HG02938 (cell line): ENCODE measurements around the gene SLC12A5.

Source experiments
- ATAC-seq: cut with Tn5 transposase; IDR thresholded peaks from one replicate; pipeline ENCODE4 v1.9.1; 2021; ENCODE audit warnings: mild to moderate bottlenecking, moderate library complexity; ENCODE audit not compliant: unreplicated experiment

The SLC12A5 gene

GRCh38 chr20:46006022-46006705, 22.9 kb upstream of the SLC12A5 start:
- ATAC-seq = no peak

- ATAC-seq = no peak
These were observed 22.1 kb upstream of the SLC12A5 start for GRCh38 chr20:46006964-46007363.

DNA sequence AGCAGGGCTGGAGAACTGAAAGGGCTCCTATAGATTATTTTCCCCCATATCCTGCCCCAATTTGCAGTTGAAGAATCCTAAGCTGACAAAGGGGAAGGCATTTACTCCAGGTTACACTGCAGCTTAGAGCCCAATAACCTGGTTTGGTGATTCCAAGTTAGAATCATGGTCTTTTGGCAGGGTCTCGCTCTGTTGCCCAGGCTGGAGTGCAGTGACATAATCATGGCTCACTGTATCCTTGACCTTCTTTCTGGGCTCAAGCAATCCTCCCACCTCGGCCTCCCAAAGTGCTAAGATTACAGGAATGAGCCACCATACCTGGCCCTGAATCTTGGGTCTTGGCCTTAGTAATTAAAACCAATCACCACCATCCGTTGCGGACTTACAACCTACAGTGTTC, 21.3 kb upstream of the SLC12A5 start:
- ATAC-seq = no peak

GRCh38 chr20:46009816-46010215, 19.2 kb upstream of the SLC12A5 start:
- ATAC-seq = no peak

DNA sequence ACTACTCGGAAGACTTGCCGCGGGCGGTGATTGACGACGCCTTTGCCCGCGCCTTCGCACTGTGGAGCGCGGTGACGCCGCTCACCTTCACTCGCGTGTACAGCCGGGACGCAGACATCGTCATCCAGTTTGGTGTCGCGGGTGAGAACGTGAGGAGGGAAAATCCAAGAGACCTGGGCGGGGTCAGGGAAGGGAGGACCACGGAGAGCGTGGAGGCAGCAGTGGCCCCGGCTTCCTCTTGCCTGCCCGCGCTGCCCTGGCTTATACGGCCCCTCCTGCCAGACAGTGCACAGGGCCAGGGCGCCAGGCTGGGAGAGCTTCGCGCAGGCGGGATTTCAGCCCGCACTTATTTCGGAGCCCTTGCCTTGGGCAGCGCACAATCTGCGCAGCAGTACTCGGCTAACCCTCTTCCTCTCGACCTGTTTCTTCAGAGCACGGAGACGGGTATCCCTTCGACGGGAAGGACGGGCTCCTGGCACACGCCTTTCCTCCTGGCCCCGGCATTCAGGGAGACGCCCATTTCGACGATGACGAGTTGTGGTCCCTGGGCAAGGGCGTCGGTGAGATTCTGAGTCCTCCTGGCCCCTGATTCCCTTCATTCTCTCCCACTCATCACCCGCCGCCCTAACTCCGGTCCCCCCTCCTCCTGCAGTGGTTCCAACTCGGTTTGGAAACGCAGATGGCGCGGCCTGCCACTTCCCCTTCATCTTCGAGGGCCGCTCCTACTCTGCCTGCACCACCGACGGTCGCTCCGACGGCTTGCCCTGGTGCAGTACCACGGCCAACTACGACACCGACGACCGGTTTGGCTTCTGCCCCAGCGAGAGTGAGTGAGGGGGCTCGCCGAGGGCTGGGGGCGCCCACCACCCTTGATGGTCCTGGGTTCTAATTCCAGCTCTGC, 18.3 kb upstream of the SLC12A5 start:
- no peak for ATAC-seq

DNA sequence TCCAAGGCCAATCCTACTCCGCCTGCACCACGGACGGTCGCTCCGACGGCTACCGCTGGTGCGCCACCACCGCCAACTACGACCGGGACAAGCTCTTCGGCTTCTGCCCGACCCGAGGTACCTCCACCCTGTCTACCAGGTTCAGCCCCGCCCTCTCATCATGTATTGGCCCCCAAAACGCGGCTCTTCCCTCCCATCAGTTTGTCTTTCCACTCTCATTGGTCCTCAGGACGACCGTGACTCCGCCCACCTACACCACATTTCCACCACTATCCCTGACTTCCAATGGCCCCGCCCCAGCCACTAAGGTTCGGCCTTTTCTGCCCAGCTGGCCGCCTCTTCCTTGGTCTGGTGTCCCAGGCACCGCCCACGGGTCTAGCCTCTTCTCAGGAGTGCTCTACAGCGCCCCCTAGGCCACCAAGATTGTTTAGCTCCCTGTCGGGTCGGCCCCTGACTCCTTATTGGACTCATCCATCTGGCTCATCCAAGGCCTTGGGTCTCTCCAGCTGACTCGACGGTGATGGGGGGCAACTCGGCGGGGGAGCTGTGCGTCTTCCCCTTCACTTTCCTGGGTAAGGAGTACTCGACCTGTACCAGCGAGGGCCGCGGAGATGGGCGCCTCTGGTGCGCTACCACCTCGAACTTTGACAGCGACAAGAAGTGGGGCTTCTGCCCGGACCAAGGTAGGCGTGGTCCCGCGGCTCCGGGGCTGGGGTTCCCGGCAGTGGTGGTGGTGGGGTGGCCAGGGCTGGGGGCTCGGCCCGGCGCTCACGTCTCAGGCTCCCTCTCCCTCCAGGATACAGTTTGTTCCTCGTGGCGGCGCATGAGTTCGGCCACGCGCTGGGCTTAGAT, 17.2 kb upstream of the SLC12A5 start:
- no peak for ATAC-seq

DNA sequence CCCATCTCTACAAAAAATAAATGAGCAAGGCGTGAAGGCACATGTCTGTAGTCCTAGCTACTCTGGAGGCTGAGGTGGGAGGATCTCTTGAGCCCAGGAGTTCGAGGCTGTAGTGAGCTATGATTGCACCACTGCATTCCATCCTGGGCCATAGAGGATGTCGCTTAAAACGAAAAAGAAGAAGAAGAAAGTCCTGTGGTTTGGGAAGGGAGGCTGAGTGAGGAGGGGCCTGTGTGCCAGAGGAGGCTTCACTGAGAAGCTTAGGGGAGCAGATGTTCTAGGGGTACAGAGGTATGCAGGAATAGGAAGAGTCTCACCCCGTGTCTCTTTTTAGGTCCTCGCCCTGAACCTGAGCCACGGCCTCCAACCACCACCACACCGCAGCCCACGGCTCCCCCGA, 16.1 kb upstream of the SLC12A5 start:
- ATAC-seq = no peak

DNA sequence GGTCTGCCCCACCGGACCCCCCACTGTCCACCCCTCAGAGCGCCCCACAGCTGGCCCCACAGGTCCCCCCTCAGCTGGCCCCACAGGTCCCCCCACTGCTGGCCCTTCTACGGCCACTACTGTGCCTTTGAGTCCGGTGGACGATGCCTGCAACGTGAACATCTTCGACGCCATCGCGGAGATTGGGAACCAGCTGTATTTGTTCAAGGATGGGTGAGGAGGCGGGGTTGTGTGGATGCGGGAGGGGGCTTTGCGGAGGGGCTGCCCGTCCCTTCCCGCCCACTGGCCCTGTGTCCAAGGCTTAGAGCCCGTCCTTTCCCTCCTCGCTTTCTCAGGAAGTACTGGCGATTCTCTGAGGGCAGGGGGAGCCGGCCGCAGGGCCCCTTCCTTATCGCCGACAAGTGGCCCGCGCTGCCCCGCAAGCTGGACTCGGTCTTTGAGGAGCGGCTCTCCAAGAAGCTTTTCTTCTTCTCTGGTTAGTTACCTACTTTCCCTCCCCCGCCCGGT, 15.6 kb upstream of the SLC12A5 start:
- no peak for ATAC-seq

DNA sequence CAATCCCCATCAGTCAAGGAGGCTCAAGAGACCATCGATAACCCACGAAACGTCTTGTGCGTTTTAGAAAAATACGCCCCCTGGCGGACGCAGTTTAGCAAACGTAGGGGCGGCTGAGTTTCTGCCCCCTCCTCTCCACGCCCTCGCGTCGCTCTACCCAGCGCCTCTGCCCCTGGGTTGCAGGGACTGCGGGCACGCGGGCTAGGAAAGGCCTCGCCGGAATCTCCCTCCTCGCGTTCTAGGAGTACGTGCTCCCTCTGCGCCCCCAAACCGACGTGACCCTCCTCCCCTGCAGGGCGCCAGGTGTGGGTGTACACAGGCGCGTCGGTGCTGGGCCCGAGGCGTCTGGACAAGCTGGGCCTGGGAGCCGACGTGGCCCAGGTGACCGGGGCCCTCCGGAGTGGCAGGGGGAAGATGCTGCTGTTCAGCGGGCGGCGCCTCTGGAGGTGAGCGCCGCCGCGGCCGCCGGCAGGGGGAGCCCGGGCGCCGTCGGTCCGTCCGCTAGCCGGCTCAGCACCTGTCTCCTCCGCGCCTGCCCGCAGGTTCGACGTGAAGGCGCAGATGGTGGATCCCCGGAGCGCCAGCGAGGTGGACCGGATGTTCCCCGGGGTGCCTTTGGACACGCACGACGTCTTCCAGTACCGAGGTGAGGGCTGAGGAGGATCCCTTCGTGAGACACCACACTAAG, 15.0 kb upstream of the SLC12A5 start:
- ATAC-seq = no peak

DNA sequence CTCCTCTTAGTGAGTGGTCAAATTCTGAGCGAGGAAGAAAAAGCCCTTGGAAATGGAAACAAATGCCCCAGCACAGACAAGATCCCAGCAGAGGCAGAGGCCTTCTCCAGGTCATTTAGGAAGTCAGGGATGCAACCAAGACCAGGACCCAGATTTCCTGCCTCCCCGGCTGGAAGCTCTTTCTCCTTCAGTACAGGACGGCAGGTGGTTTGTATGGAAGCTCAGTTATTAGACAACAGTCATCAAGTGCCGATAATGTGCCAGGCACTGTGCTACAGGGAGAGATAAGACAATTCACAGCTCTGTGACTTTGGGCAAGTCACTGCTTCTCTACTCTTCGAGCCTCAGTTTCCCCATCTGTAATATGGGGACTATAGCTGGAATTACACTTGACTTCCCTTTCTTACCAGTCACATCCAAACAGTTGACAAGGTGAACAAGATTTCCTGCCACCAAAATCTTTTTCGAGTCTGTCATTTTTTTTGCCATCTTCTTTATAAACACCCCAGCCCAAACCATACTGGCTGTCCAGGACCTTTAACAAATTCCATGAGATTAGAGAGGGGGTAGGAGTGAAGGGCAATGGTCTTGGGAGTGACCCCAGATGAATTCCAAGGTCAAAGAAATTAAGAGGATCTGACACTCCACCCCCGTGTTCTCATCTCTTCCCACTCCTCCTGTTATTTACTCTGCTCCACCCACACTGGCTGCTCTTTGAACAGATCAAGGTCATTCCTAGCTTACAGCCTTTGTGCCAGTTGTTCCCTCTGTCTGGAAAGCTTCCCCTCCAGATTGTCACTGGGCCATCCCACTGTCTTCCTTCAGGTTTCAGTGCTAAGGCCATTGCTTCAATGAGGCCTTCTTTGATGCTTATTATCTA, 14.3 kb upstream of the SLC12A5 start:
- ATAC-seq = no peak

DNA sequence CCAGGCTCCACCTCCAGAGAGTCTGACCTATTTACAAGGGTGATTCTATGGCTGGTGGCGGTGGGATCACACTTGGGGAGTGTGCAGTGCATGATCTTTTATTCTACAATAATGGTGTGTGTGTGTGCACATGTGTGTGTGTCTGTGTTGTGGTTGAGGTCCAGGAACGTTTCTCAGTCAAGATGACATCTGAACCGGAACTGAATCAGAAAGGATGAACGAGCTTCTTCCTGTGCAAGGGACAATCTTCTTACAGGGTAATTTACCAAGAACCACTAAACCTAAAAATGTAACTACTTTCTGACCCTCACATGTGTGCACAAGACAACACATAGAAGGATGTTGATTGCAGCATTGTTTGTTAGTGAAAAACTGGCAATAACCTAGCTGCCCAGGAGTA, 11.7 kb upstream of the SLC12A5 start:
- ATAC-seq = no peak

- no peak for ATAC-seq
These were observed 10.9 kb upstream of the SLC12A5 start for GRCh38 chr20:46018112-46018511.

GRCh38 chr20:46018611-46019010, 10.4 kb upstream of the SLC12A5 start:
- ATAC-seq = no peak

GRCh38 chr20:46020555-46020954, 8.5 kb upstream of the SLC12A5 start:
- ATAC-seq = no peak

- no peak for ATAC-seq
These were observed 7.4 kb upstream of the SLC12A5 start for GRCh38 chr20:46021361-46022359.

DNA sequence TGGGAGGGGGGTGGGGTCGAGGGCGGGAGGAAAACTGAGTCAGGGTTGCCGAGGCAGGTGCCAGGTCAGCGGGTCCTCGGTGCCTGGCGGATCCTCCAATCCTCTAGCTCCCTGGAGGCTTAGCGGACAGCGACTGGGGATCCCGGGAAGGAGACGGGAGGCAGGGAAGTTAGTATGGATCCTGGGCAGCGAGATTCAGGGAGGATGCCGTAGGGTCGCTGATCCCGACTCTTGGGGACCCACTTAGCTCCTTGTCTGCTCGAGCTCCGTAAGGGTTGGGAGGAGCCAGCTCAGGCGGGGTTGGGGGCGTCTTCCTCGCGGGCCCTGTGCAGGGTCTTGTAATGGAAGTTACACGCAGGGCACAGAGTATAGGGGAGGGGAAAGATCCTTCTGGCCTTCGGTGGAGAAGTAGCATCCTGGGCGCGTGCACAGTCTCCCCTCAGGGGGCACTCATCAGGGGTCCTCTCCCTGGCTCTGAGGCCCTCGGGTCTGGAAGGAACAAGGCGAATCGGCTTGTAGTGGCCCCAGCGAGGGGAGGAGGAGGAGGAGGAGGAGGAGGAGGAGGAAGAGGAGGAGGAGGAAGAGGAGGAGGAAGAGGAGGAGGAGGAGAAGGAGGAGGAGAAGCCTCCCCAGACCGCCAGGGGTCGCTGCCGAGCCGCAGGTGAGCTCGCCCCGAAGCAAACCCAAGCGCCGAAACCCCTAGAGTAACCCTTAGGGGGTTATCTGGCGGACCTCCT, 6.4 kb upstream of the SLC12A5 start:
- no peak for ATAC-seq

DNA sequence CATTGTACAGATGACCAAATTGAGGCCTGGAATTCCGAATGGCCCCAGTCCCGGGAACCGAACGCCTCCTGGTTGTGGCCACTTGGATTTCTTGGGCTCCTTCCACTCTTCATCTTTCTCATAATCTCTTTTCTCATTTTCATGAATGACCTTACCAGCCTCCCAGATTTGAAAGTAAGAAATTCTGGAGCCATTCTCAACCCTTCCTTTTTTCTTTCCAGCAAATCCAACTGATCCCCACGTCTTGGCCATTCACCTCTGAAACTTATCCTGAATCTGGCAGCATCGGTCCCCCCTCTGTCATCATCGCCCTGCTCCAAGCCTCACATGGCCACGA, 5.9 kb upstream of the SLC12A5 start:
- ATAC-seq = no peak

- no peak for ATAC-seq
These were observed 5.0 kb upstream of the SLC12A5 start for GRCh38 chr20:46023999-46024398.
